Liver (tissue), 2 donors: ENCODE data around the gene RPL31.

Experiments
- RXRA ChIP-seq, 2 donors: IDR thresholded peaks; 2 replicates each; pipeline ENCODE4 v1.6.1; 2017 to 2018; ENCODE audit warnings: antibody characterized with exemption in 2 of 2, mild to moderate bottlenecking in 1 of 2
- TF ChIP-seq, protein P1 (sequence below): IDR thresholded peaks from 2 replicates; pipeline ENCODE4 v1.6.1; 2016; ENCODE audit warnings: antibody characterized with exemption
- TF ChIP-seq, protein P2 (sequence below): IDR thresholded peaks from 2 replicates; pipeline ENCODE4 v1.6.1; 2016; ENCODE audit warnings: antibody characterized with exemption
- donor health status: healthy.

DNA sequence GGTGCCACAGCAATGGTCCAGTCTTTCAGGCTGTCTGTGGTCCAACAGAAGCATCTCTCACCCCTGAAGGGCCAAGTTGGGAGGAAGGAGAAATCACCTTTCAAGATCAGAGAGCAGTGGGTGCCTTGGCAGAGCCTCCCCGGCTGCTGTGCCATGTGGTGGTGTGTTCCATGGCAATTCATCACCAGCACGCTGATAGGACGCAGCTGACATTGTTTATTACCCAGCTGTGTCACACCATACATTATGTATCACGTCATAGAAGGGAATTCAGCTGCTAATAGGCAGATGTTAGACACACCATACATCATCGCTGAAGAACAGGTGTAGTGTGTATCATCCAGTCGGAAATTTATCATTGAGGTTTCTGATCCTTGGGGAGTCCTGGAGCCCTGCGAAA is 29.6 kb upstream of the RPL31 start:
- no peak for TF ChIP-seq RXRA (IDR thresholded peaks at IDR 0.05)
- TF ChIP-seq, protein P1, sequence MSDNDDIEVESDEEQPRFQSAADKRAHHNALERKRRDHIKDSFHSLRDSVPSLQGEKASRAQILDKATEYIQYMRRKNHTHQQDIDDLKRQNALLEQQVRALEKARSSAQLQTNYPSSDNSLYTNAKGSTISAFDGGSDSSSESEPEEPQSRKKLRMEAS: no peak
- TF ChIP-seq, protein P2, sequence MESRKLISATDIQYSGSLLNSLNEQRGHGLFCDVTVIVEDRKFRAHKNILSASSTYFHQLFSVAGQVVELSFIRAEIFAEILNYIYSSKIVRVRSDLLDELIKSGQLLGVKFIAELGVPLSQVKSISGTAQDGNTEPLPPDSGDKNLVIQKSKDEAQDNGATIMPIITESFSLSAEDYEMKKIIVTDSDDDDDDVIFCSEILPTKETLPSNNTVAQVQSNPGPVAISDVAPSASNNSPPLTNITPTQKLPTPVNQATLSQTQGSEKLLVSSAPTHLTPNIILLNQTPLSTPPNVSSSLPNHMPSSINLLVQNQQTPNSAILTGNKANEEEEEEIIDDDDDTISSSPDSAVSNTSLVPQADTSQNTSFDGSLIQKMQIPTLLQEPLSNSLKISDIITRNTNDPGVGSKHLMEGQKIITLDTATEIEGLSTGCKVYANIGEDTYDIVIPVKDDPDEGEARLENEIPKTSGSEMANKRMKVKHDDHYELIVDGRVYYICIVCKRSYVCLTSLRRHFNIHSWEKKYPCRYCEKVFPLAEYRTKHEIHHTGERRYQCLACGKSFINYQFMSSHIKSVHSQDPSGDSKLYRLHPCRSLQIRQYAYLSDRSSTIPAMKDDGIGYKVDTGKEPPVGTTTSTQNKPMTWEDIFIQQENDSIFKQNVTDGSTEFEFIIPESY: no peak
